Fibroblast of lung (primary cell): ENCODE data around the gene RRAD. TPM values are rescaled to one million over a fixed set of nuclear protein-coding genes. Genes with fewer than 3 reads are reported as not detected.

ENCODE experiments used
- DNase-seq, 2 donors: peaks; one replicate each; pipeline versions ENCODE4 v3.0.0 to v3.0.0-alpha.2; 2010; ENCODE audit warnings: low read depth in 2 of 2
- H2AFZ ChIP-seq: 2 replicates; pipeline ENCODE4 v1.5.1; 2012; ENCODE audit warnings: low read length, control low read depth, inconsistent platforms
- H3K27ac ChIP-seq: 2 replicates; pipeline ENCODE4 v1.5.1; 2011; ENCODE audit warnings: low read length, control low read depth; ENCODE audit not compliant: insufficient read depth
- H3K27me3 ChIP-seq: 2 replicates; pipeline ENCODE4 v1.5.1; 2011; ENCODE audit warnings: mild to moderate bottlenecking, low read length; ENCODE audit not compliant: control insufficient read depth, insufficient read depth
- H3K36me3 ChIP-seq: 2 replicates; pipeline ENCODE4 v1.5.1; 2011; ENCODE audit warnings: low read length; ENCODE audit not compliant: control insufficient read depth, insufficient read depth
- H3K4me1 ChIP-seq: 2 replicates; pipeline ENCODE4 v1.5.1; 2011; ENCODE audit warnings: low read length; ENCODE audit not compliant: control insufficient read depth, insufficient read depth; ENCODE audit errors: extremely low read depth
- H3K4me2 ChIP-seq: 2 replicates; pipeline ENCODE4 v1.5.1; 2011; ENCODE audit warnings: low read length, control low read depth; ENCODE audit not compliant: insufficient read depth; ENCODE audit errors: extremely low read depth
- H3K4me3 ChIP-seq, 4 experiments: fragments of 200-600 bp in 1 of 4; sonication (generic) in 1 of 4; replicated peaks in 1 of 4; 2 replicates each; pipeline ENCODE4 v1.5.1; 2011 to 2016; ENCODE audit warnings: low read length in 4 of 4, low read depth in 3 of 4, mild to moderate bottlenecking in 3 of 4, control low read depth in 2 of 4, inconsistent platforms in 1 of 4, mixed read lengths in 1 of 4; ENCODE audit not compliant: insufficient read depth in 1 of 4; ENCODE audit errors: control extremely low read depth in 1 of 4
- H3K79me2 ChIP-seq: 2 replicates; pipeline ENCODE4 v1.5.1; 2012; ENCODE audit warnings: mild to moderate bottlenecking, low read length, inconsistent platforms; ENCODE audit not compliant: control insufficient read depth, insufficient read depth
- H3K9ac ChIP-seq: 2 replicates; pipeline ENCODE4 v1.5.1; 2011; ENCODE audit warnings: mild to moderate bottlenecking, low read length, control low read depth; ENCODE audit not compliant: insufficient read depth
- H3K9me3 ChIP-seq: 2 replicates; pipeline ENCODE4 v1.5.1; 2012; ENCODE audit warnings: low read depth, low read length; ENCODE audit not compliant: control insufficient read depth, insufficient read depth
- H4K20me1 ChIP-seq: 2 replicates; pipeline ENCODE4 v1.5.1; 2011; ENCODE audit warnings: low read length; ENCODE audit not compliant: control insufficient read depth, insufficient read depth; ENCODE audit errors: extremely low read depth
- CTCF ChIP-seq, 2 donors: IDR thresholded peaks in 1 of 2; conservative IDR thresholded peaks in 1 of 2; 1 replicate in 1 of 2; 2 replicates in 1 of 2; pipeline ENCODE4 v1.5.1; 2011 to 2012; ENCODE audit warnings: low read length in 2 of 2, control low read depth in 1 of 2, inconsistent platforms in 1 of 2, low read depth in 1 of 2, mild to moderate bottlenecking in 1 of 2
- EZH2 ChIP-seq: IDR thresholded peaks from 2 replicates; pipeline ENCODE4 v1.5.1; 2012; ENCODE audit warnings: low read length, control low read depth, mild to moderate bottlenecking; ENCODE audit errors: missing control alignments
- polyA plus RNA-seq, 2 donors: library from polyadenylated mRNA; depleted of rRNA in 1 of 2; stranded (reverse) in 1 of 2; unstranded in 1 of 2; fragments of >200 nt; gene quantifications; 2 replicates each; pipeline ENCODE4 v1.2.1, GENCODE V29; 2011 to 2012; ENCODE audit warnings: missing spikeins in 1 of 2
- total RNA-seq: library from RNA; depleted of rRNA; stranded (reverse); fragments of >200 nt; gene quantifications from 2 replicates; pipeline ENCODE4 v1.2.1, GENCODE V29; 2014

RRAD gene
- total and polyA plus RNA-seq, 2 donors (not counting 1 experiment from before 2014, with no cell fraction given): 11.6 to 83.7 TPM

- H3K79me2 ChIP-seq: no peaks in the 10 kb centered on the region
- H3K27ac ChIP-seq: no peak overlapping the region
- H3K4me3 ChIP-seq: no peak overlapping the region
- H3K36me3 ChIP-seq: no peaks in the 10 kb centered on the region
- H2AFZ ChIP-seq: no peak overlapping the region
- H3K4me1 ChIP-seq: no peaks in the 10 kb centered on the region
- H3K9ac ChIP-seq: no peak overlapping the region
- no peaks in the 10 kb centered on the region for H4K20me1 ChIP-seq
- peaks cover 2% of the 10 kb centered on the region for H3K27me3 ChIP-seq
- DNase-seq: no peak
- TF ChIP-seq EZH2 (no peak), CTCF (conservative IDR thresholded peaks at IDR 0.05 in 1 of 2, IDR thresholded peaks at IDR 0.05 in 1 of 2; ENCODE audit: low read depth in 1 of 2, low read length in 2 of 2) (no peak)
- no peaks in the 10 kb centered on the region for H3K9me3 ChIP-seq
- H3K4me2 ChIP-seq: no peak overlapping the region
Observed at GRCh38 chr16:66968847-66969246, 43.5 kb upstream of the RRAD start.

- Histone ChIP-seq H3K4me3 (no peak overlapping the region), H3K9me3 (no peaks in the 10 kb centered on the region), H3K4me1 (no peaks in the 10 kb centered on the region), H3K4me2 (no peak overlapping the region), H2AFZ (no peak overlapping the region), H3K27ac (no peak overlapping the region), H3K9ac (no peak overlapping the region), H3K79me2 (no peaks in the 10 kb centered on the region), H4K20me1 (no peaks in the 10 kb centered on the region), H3K36me3 (no peaks in the 10 kb centered on the region), H3K27me3 (peaks cover 8% of the 10 kb centered on the region)
- no peak for DNase-seq
- no peak for TF ChIP-seq EZH2
- TF ChIP-seq CTCF (conservative IDR thresholded peaks at IDR 0.05 in 1 of 2, IDR thresholded peaks at IDR 0.05 in 1 of 2; ENCODE audit: low read depth in 1 of 2, low read length in 2 of 2): no peak
Observed at GRCh38 chr16:66964049-66964448, 38.7 kb upstream of the RRAD start.

- Histone ChIP-seq H3K4me2 (no peak overlapping the region), H4K20me1 (no peaks in the 10 kb centered on the region), H3K4me3 (no peak overlapping the region), H3K9me3 (no peaks in the 10 kb centered on the region), H3K27ac (no peak overlapping the region), H3K9ac (no peak overlapping the region), H3K27me3 (peaks cover 9% of the 10 kb centered on the region), H3K79me2 (no peaks in the 10 kb centered on the region), H3K4me1 (no peaks in the 10 kb centered on the region), H2AFZ (no peak overlapping the region), H3K36me3 (no peaks in the 10 kb centered on the region)
- no peak for DNase-seq
- TF ChIP-seq EZH2 (no peak), CTCF (conservative IDR thresholded peaks at IDR 0.05 in 1 of 2, IDR thresholded peaks at IDR 0.05 in 1 of 2; ENCODE audit: low read depth in 1 of 2, low read length in 2 of 2) (no peak)
Observed at GRCh38 chr16:66961914-66962313, 36.6 kb upstream of the RRAD start.
